Gastrocnemius medialis (tissue), 4 donors: ENCODE data around the gene SLC35B2. TPM values are rescaled to one million over a fixed set of nuclear protein-coding genes. Genes with fewer than 3 reads are reported as not detected.

Experiments
- ATAC-seq, 2 donors: fragments of 150-250 bp; one replicate each; pipeline ENCODE4 v1.9.1; 2016
- DNase-seq, 2 donors: peaks; one replicate each; pipeline ENCODE4 v3.0.0-alpha.2; 2019
- H3K27ac ChIP-seq, 4 donors: fragments of 200-600 bp; sonication (generic); 1 replicate in 1 of 4; 2 replicates in 3 of 4; pipeline ENCODE4 v1.5.1; 2016 to 2018; ENCODE audit warnings: mild to moderate bottlenecking in 2 of 4, moderate library complexity in 1 of 4
- H3K27me3 ChIP-seq, 3 donors: fragments of 200-600 bp; sonication (generic) in 2 of 3; 1 replicate in 1 of 3; 2 replicates in 2 of 3; pipeline versions ENCODE4 v1.5.1 to v1.6.0; 2016 to 2019; ENCODE audit warnings: mild to moderate bottlenecking in 1 of 3, moderate library complexity in 1 of 3
- H3K36me3 ChIP-seq, 2 donors: fragments of 200-600 bp; sonication (generic) in 1 of 2; one replicate each; pipeline ENCODE4 v1.5.1; 2017 to 2018
- H3K4me1 ChIP-seq, 2 donors: fragments of 200-600 bp; sonication (generic) in 1 of 2; one replicate each; pipeline ENCODE4 v1.5.1; 2016 to 2017; ENCODE audit warnings: mild to moderate bottlenecking in 2 of 2
- H3K4me3 ChIP-seq, 4 donors: fragments of 200-600 bp; sonication (generic) in 3 of 4; 1 replicate in 1 of 4; 2 replicates in 3 of 4; pipeline ENCODE4 v1.5.1; 2016 to 2019; ENCODE audit warnings: mild to moderate bottlenecking in 2 of 4
- H3K9me3 ChIP-seq, 3 donors: fragments of 200-600 bp; sonication (generic) in 2 of 3; 1 replicate in 1 of 3; 2 replicates in 2 of 3; pipeline ENCODE4 v1.5.1; 2016 to 2019
- CTCF ChIP-seq, 5 experiments: fragments of 450-650 bp in 3 of 5; fragments of 200-600 bp in 2 of 5; sonication (generic) in 2 of 5; IDR thresholded peaks in 4 of 5; conservative IDR thresholded peaks in 1 of 5; 1 replicate in 4 of 5; 2 replicates in 1 of 5; pipeline ENCODE4 v1.5.1; 2016 to 2019; ENCODE audit warnings: antibody characterized with exemption in 5 of 5, mild to moderate bottlenecking in 3 of 5, moderate library complexity in 3 of 5
- POLR2A ChIP-seq, 2 donors: fragments of 450-650 bp; IDR thresholded peaks; one replicate each; pipeline ENCODE4 v1.6.1; 2017; ENCODE audit warnings: antibody characterized with exemption in 2 of 2, mild to moderate bottlenecking in 2 of 2, moderate library complexity in 2 of 2
- in situ Hi-C, 4 donors: fragments of 200-750 bp; cut with MboI; loops; one replicate each; pipeline versions ENCODE4 v1.15.0 to v1.8.0; 2017; ENCODE audit warnings: low sequenced_read_pairs in 4 of 4
- intact Hi-C: fragments of 100-400 bp; cut with DNase I; formaldehyde crosslinking; loops from one replicate; pipeline ENCODE4 v1.15.1; 2023; ENCODE audit warnings: low total_unique reads
- total RNA-seq, 4 donors: library from RNA; depleted of rRNA; stranded (reverse); fragments of >200 nt; gene quantifications; one replicate each; pipeline versions ENCODE4 v1.1.0 to v1.2.3, GENCODE V29; 2016

SLC35B2 gene
- total RNA-seq, 4 donors from 2014 or later: 14.9 to 35.9 (median 21.4) TPM

- peaks cover 15 to 25% (median 20%) of the 10 kb centered on the region in 3 donors for H3K27me3 ChIP-seq
- TF ChIP-seq CTCF (IDR thresholded peaks at IDR 0.05 in 4 of 5, conservative IDR thresholded peaks at IDR 0.05 in 1 of 5) (no peak), POLR2A (IDR thresholded peaks at IDR 0.05) (no peak)
- no peak for ATAC-seq
- intact Hi-C loops: no loop called here
- no peak for DNase-seq
- H3K36me3 ChIP-seq: peaks cover 0 to 49% of the 10 kb centered on the region in 2 donors
- no peak overlapping the region for H3K4me3 ChIP-seq
- in situ Hi-C loops: no loop called here
- peaks cover 11% of the 10 kb centered on the region in 2 donors for H3K4me1 ChIP-seq
- H3K27ac ChIP-seq: no peak overlapping the region
- H3K9me3 ChIP-seq: no peaks in the 10 kb centered on the region
Measured at GRCh38 chr6:44300292-44300823, 43.0 kb upstream of the SLC35B2 start.

GRCh38 chr6:44298864-44299263, 41.5 kb upstream of the SLC35B2 start:
- peaks cover 0 to 36% of the 10 kb centered on the region in 2 donors for H3K36me3 ChIP-seq
- DNase-seq: no peak
- intact Hi-C loops: no loop called here
- no peak overlapping the region for H3K27ac ChIP-seq
- H3K9me3 ChIP-seq: no peaks in the 10 kb centered on the region
- ATAC-seq: no peak
- H3K4me3 ChIP-seq: no peak overlapping the region
- peaks cover 13 to 15% of the 10 kb centered on the region in 2 donors for H3K4me1 ChIP-seq
- in situ Hi-C loops: no loop called here
- TF ChIP-seq CTCF (IDR thresholded peaks at IDR 0.05 in 4 of 5, conservative IDR thresholded peaks at IDR 0.05 in 1 of 5) (no peak), POLR2A (IDR thresholded peaks at IDR 0.05) (no peak)
- H3K27me3 ChIP-seq: peaks cover 15 to 28% (median 22%) of the 10 kb centered on the region in 3 donors

- peak overlapping the region in 3 of 4 donors; percentile 57 to 60 (median 59) for H3K4me3 ChIP-seq
- H3K4me1 ChIP-seq: peaks cover 13 to 15% of the 10 kb centered on the region in 2 donors
- intact Hi-C loops (no loop called here), in situ Hi-C loops (no loop called here)
- DNase-seq: no peak
- no peaks in the 10 kb centered on the region for H3K9me3 ChIP-seq
- peaks cover 19 to 30% (median 22%) of the 10 kb centered on the region in 3 donors for H3K27me3 ChIP-seq
- H3K36me3 ChIP-seq: peaks cover 0 to 29% of the 10 kb centered on the region in 2 donors
- no peak for TF ChIP-seq POLR2A (IDR thresholded peaks at IDR 0.05)
- TF ChIP-seq CTCF (IDR thresholded peaks at IDR 0.05 in 4 of 5, conservative IDR thresholded peaks at IDR 0.05 in 1 of 5): no peak
- no peak for ATAC-seq
- no peak overlapping the region for H3K27ac ChIP-seq
Measured at GRCh38 chr6:44298055-44298803, 40.9 kb upstream of the SLC35B2 start.

- Histone ChIP-seq H3K36me3 (peaks cover 0 to 20% of the 10 kb centered on the region in 2 donors), H3K4me3 (peak overlapping the region; percentile 57 to 64 (median 60)), H3K4me1 (peaks cover 13 to 15% of the 10 kb centered on the region in 2 donors), H3K9me3 (no peaks in the 10 kb centered on the region), H3K27ac (no peak overlapping the region), H3K27me3 (peaks cover 22 to 30% (median 23%) of the 10 kb centered on the region in 3 donors)
- DNase-seq (no peak), ATAC-seq (peak; percentile 20 to 45)
- in situ Hi-C loops (no loop called here), intact Hi-C loops (no loop called here)
- TF ChIP-seq POLR2A (IDR thresholded peaks at IDR 0.05) (no peak), CTCF (IDR thresholded peaks at IDR 0.05 in 4 of 5, conservative IDR thresholded peaks at IDR 0.05 in 1 of 5) (no peak)
Measured at GRCh38 chr6:44297063-44298038, 40.0 kb upstream of the SLC35B2 start.
